ENCODE measurements around the gene PPCDC.

The PPCDC gene

GRCh38 chr15:74982183-74982582 lies 41.2 kb upstream of the PPCDC start:
- Histone ChIP-seq H3K4me1 (no peaks in the 10 kb centered on the region), H3K4me3 (no peak overlapping the region), H3K27me3 (peaks cover 0 to 11% of the 10 kb centered on the region in 2 donors), H3K27ac (no peak overlapping the region), H3K9me3 (no peaks in the 10 kb centered on the region), H3K36me3 (no peaks in the 10 kb centered on the region)
- intact Hi-C loops (cut with DNase I; ENCODE audit: low total_unique reads), result no loop called here
- TF ChIP-seq, protein P1, sequence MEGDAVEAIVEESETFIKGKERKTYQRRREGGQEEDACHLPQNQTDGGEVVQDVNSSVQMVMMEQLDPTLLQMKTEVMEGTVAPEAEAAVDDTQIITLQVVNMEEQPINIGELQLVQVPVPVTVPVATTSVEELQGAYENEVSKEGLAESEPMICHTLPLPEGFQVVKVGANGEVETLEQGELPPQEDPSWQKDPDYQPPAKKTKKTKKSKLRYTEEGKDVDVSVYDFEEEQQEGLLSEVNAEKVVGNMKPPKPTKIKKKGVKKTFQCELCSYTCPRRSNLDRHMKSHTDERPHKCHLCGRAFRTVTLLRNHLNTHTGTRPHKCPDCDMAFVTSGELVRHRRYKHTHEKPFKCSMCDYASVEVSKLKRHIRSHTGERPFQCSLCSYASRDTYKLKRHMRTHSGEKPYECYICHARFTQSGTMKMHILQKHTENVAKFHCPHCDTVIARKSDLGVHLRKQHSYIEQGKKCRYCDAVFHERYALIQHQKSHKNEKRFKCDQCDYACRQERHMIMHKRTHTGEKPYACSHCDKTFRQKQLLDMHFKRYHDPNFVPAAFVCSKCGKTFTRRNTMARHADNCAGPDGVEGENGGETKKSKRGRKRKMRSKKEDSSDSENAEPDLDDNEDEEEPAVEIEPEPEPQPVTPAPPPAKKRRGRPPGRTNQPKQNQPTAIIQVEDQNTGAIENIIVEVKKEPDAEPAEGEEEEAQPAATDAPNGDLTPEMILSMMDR (IDR thresholded peaks at IDR 0.05), result no peak
- no peak for DNase-seq

- no peaks in the 10 kb centered on the region for H3K9me3 ChIP-seq
- TF ChIP-seq, protein P1 (IDR thresholded peaks at IDR 0.05), result no peak
- intact Hi-C loops (cut with DNase I; ENCODE audit: low total_unique reads), result no loop called here
- no peaks in the 10 kb centered on the region for H3K36me3 ChIP-seq
- peaks cover 0 to 11% of the 10 kb centered on the region in 2 donors for H3K27me3 ChIP-seq
- H3K4me3 ChIP-seq, result no peak overlapping the region
- DNase-seq, result no peak
- no peak overlapping the region for H3K27ac ChIP-seq
- H3K4me1 ChIP-seq, result no peaks in the 10 kb centered on the region
Measured at GRCh38 chr15:74983725-74984231, 39.6 kb upstream of the PPCDC start.

DNA sequence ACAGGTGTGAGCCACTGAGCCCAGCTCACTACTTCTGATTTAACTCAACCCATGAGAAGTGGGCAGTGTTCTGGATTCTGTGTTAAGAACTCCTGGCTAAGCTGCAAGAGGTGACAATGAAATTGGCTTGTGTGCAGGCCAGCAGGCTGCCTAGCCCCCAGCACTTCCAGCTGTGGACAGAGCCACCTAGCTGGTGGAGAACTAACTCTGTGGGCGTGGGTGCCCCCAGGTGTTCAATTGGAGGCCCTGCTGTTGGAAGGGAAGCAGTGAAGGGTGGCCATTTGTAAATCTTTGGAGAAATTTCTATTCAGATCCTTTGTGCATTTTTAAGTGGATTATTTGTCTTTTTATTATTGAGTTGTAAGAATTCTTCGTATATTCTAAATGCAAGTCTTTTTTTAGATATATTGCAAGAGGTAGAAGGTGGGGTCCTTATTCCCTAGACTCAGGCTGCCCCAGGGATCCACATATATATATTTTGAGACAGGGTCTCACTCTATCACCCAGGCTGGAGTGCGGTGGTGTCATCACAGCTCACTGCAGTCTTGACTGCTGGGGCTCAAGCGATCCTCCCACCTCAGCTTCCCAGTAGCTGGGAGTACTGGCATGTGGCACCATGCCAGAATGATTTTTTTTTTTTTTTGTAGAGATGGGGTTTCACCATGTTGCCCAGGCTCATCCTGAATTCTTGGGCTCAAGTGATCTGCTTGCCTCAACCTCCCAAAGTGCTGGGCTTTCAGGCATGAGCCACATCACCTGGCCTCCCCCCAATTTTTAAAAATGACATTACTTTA lies 35.2 kb upstream of the PPCDC start:
- intact Hi-C loops (cut with DNase I; ENCODE audit: low total_unique reads), result no loop called here
- Histone ChIP-seq H3K9me3 (no peaks in the 10 kb centered on the region), H3K27ac (no peak overlapping the region), H3K4me3 (no peak overlapping the region), H3K27me3 (peaks cover 0 to 14% of the 10 kb centered on the region in 2 donors), H3K36me3 (no peaks in the 10 kb centered on the region), H3K4me1 (no peaks in the 10 kb centered on the region)
- no peak for DNase-seq
- TF ChIP-seq, protein P1 (IDR thresholded peaks at IDR 0.05), result no peak

GRCh38 chr15:74989527-74989926 lies 33.9 kb upstream of the PPCDC start:
- Histone ChIP-seq H3K36me3 (no peaks in the 10 kb centered on the region), H3K27ac (no peak overlapping the region)
- intact Hi-C loops (cut with DNase I; ENCODE audit: low total_unique reads), result no loop called here

DNA sequence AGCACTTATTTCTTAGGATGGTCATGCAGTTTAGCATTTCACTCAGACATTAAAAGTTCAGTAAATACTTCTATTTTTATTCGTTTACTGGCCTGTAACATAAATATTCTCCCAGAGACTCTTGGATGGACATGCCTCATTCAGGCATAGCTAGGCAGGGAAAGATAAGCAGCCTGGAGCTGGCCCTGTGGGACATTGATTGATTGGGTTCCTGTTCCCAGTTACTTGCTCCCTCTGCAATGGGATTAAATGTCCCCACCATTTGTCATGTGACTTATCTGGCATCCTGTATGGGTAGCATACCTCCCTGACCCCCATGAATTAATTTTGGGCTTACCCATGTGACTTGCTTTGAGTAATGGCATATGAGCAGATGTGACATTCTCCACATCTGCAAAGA lies 30.8 kb upstream of the PPCDC start:
- no peaks in the 10 kb centered on the region for H3K9me3 ChIP-seq
- no peak for DNase-seq
- intact Hi-C loops (cut with DNase I; ENCODE audit: low total_unique reads), result no loop called here

More at GRCh38 chr15:74989527-74989926, 33.9 kb upstream of the PPCDC start:
- H3K9me3 ChIP-seq, result no peaks in the 10 kb centered on the region
- peaks cover 0 to 10% of the 10 kb centered on the region in 2 donors for H3K27me3 ChIP-seq
- no peak for DNase-seq
- no peak overlapping the region for H3K4me3 ChIP-seq
- TF ChIP-seq, protein P1 (IDR thresholded peaks at IDR 0.05), result no peak
- no peaks in the 10 kb centered on the region for H3K4me1 ChIP-seq

More for the DNA sequence above, 30.8 kb upstream of the PPCDC start:
- Histone ChIP-seq H3K36me3 (no peaks in the 10 kb centered on the region), H3K4me1 (peaks cover 0 to 16% (median 13%) of the 10 kb centered on the region in 4 donors), H3K4me3 (no peak overlapping the region), H3K27me3 (peaks cover 3 to 23% of the 10 kb centered on the region in 2 donors), H3K27ac (no peak overlapping the region)
- TF ChIP-seq, protein P1 (IDR thresholded peaks at IDR 0.05), result no peak

Data from tibial artery (tissue), 4 donors.